AG09319 (cell line): Measurements from ENCODE around the gene THOC5.

Experiments
- DNase-seq: peaks from one replicate; pipeline ENCODE4 v3.0.0-alpha.2; 2010; ENCODE audit warnings: low read depth; ENCODE audit errors: extremely low read depth
- TF ChIP-seq, protein P1 (sequence below): IDR thresholded peaks from 2 replicates; pipeline ENCODE4 v1.5.1; 2011; ENCODE audit warnings: low read depth, mild to moderate bottlenecking, inconsistent platforms, low read length, moderate library complexity

Gene THOC5

DNA sequence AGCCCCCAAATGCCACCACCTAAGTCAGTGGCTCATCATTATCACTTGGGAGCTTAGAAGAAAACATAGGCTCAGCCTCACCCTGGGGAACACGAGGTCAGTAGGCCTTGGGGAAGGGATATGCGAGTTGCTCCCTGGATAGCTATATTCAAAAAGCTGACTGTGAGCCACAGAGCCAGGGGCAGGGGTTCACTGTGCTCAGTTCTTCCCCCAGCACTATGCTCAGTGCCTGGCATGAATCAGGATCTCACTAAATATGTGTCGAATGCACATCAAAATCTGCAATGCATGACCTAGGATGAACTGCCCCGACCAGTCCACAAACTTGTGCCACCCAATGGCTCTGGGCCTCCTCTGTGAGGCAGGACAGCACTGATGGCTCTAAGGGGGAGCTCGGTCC, 35.1 kb downstream of the THOC5 start:
- TF ChIP-seq, protein P1, sequence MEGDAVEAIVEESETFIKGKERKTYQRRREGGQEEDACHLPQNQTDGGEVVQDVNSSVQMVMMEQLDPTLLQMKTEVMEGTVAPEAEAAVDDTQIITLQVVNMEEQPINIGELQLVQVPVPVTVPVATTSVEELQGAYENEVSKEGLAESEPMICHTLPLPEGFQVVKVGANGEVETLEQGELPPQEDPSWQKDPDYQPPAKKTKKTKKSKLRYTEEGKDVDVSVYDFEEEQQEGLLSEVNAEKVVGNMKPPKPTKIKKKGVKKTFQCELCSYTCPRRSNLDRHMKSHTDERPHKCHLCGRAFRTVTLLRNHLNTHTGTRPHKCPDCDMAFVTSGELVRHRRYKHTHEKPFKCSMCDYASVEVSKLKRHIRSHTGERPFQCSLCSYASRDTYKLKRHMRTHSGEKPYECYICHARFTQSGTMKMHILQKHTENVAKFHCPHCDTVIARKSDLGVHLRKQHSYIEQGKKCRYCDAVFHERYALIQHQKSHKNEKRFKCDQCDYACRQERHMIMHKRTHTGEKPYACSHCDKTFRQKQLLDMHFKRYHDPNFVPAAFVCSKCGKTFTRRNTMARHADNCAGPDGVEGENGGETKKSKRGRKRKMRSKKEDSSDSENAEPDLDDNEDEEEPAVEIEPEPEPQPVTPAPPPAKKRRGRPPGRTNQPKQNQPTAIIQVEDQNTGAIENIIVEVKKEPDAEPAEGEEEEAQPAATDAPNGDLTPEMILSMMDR: no peak
- no peak for DNase-seq

DNA sequence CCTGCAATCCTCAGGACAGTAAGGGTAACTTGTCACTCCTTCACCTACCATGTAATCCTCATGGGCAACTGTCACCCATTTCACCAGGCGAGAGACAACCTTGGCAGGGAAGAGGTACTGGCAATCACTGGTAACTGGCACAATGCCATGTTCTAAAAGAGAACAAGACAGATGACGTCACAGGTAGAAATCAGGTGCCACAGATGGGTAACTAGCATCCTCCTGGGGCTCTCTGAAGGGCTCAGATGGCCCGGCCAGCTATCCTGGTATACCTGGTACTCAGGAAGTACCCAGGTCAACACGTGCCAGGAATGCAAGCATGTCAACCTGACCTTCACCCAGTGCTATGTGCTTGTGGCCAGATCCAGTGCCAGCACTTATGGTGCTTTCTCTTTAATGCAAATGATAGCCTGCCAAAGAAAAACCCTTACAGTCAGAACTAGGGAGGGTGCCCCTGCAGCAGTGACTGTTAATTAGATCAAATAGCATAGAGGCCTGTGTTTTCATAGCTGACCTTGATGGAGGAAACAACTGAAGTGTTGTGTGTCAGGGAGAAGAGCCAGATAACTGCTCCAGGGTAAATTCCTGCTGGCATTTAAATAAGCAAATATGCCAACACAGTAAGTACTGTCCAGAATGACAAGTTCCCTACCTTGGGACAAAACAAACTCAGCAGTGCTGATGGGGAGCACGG, 36.2 kb downstream of the THOC5 start:
- TF ChIP-seq, protein P1: no peak
- DNase-seq: no peak

DNA sequence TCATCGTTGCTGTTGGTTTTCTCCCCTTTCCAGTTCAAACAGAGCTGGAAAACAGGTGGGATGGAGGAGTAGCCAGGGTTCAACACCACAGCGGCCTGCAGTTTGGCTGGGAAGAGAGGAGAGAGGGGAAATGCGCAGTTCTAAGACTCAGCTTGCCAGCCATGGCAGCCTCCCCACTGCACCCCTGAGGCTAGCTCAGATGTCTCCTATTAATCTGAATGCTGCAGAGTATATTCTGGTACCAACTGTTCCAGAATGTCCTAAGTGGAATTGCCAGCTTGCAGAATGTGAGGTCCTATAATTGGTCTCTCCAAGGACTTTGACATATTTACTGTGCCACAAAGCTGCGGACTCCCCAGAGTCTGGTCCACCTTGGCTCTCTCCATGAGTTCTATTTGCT, 41.5 kb downstream of the THOC5 start:
- no peak for DNase-seq
- TF ChIP-seq, protein P1: no peak

DNA sequence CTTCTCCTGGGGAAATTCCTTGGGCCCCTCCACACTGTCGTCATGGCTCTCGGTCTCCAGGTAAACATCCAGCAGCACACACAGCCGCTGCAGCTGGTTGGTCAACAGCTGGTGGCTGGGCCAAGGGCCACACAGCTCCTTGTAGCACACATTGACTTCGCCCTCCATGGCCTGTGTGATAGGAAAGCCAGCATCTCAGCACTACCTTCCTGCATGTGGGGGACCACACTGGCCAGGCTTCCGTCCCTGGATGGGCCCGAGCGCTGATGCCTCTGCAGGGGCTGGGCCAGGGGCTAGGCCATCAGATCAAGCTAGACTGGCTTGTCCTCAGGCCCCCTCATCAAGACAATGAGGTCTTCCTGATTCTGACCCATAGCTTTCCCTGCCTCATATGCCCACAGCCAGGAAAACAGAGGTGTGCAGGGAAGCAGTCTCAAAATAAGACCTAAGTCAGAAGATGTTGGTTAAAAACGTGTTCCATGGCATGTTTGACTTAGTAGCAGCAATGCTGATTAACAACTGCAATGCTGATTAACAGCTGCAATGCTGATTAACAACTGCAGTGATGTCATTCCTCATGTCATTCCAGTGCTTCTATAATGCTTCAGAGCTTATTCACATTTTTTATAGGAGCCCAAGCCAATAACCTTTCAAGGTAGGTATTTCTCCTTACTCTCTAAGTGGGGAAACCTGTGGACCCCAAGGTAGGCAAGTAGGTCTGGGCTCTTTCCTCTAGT, 42.3 kb downstream of the THOC5 start:
- no peak for DNase-seq
- TF ChIP-seq, protein P1: no peak

DNA sequence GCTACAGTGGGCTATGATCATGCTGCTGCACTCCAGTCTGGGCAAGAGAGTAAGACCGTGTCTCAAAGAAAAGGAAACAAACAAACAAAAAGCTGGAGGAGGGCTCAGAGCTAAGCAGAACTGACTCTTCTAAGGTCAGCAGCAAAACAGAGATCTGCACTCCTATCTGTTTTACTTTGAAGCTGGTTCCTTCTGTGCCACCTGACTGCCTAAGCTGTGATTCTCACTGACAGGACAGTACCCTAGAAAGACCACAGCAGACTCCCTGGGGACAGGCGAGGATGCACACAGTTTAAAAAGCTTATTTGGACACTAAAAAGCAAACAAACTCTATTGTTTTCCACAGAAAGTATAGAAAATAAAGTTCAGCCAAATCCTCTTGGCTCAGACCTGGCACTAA, 43.0 kb downstream of the THOC5 start:
- TF ChIP-seq, protein P1: no peak

DNA sequence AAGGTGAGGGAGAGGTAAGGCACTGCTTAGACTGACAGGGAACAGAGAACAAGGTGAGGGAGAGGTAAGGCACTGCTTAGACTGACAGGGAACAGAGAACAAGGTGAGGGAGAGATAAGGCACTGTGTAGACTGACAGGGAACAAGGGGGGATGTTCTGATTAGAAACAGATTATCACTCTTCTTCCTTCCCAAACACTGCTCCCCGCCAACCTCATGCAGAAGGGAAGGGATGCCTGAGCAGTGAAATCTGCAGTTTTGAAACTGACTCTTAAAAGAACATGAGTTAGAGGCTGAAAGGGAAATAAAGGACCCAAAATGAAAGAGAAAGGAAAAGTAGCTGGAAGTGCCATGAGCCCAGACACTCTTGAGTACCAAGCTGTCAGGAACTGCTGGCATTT, 43.7 kb downstream of the THOC5 start:
- DNase-seq: no peak
- TF ChIP-seq, protein P1: no peak

More for the DNA sequence above, 43.0 kb downstream of the THOC5 start:
- no peak for DNase-seq

DNA sequence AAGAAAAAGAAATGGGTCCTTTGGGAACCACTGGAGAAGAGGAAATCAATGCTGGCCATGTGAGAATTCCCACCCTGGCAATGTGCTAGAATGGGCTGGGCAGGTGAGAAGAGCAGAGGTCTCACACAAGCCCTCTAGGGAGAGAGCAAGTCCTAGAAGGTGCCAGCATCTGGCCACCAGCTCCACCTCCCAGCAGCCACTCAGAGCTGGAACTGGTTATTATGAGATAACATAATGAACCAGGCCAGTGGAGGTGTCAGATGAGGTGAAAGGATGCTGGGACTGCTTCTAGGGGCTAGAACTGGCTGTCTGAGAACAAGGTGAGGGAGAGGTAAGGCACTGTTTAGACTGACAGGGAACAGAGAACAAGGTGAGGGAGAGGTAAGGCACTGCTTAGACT, 44.3 kb downstream of the THOC5 start:
- DNase-seq: no peak
- TF ChIP-seq, protein P1: no peak
